Lower lobe of right lung (tissue), 2 donors: Measurements from ENCODE around the gene PHLDB2. TPM values are rescaled to one million over a fixed set of nuclear protein-coding genes. Genes with fewer than 3 reads are reported as not detected.
A peak's percentile ranks its signal among the peaks of the same experiment; 100 is the strongest.

Experiments used
- ATAC-seq, 2 donors: fragments of 200-7000 bp; cut with Tn5 transposase; one replicate each; pipeline ENCODE4 v1.9.1; 2020 to 2022; ENCODE audit warnings: mild to moderate bottlenecking in 2 of 2, moderate library complexity in 2 of 2
- DNase-seq: peaks from one replicate; pipeline ENCODE4 v3.0.0-alpha.2; 2020
- H3K27ac ChIP-seq: fragments of 200-600 bp; one replicate; pipeline ENCODE4 v1.8.0; 2022
- H3K27me3 ChIP-seq: fragments of 200-600 bp; one replicate; pipeline ENCODE4 v1.8.0; 2022; ENCODE audit warnings: low read depth
- H3K36me3 ChIP-seq: fragments of 200-600 bp; one replicate; pipeline ENCODE4 v1.8.0; 2022; ENCODE audit warnings: mild to moderate bottlenecking
- H3K4me1 ChIP-seq: fragments of 200-600 bp; one replicate; pipeline ENCODE4 v1.8.0; 2022
- H3K4me3 ChIP-seq: fragments of 200-600 bp; one replicate; pipeline ENCODE4 v1.8.0; 2022; ENCODE audit warnings: mild to moderate bottlenecking
- H3K9me3 ChIP-seq: fragments of 200-600 bp; one replicate; pipeline ENCODE4 v1.8.0; 2022
- intact Hi-C: fragments of 100-400 bp; cut with DNase I; formaldehyde crosslinking; loops from one replicate; pipeline ENCODE4 v1.11.0; 2022
- total RNA-seq: library from RNA; stranded (reverse); fragmentation: NEBNext Ultra II Directional; extraction: Animal tissue kit (Norgen Biotek cat#: 25700); gene quantifications from one replicate; pipeline ENCODE4 v1.2.1, GENCODE V29; 2021
- TF ChIP-seq, protein P1 (sequence below): fragments of 200-600 bp; IDR thresholded peaks from one replicate; pipeline ENCODE4 v1.8.0; 2022; ENCODE audit warnings: antibody characterized with exemption, mild to moderate bottlenecking
- donor health status: DM: no; HTN: yes; CAD: no; lungs with severe emphysema.

The PHLDB2 gene
- total RNA-seq, 1 donor from 2014 or later, result 33.6 TPM

DNA sequence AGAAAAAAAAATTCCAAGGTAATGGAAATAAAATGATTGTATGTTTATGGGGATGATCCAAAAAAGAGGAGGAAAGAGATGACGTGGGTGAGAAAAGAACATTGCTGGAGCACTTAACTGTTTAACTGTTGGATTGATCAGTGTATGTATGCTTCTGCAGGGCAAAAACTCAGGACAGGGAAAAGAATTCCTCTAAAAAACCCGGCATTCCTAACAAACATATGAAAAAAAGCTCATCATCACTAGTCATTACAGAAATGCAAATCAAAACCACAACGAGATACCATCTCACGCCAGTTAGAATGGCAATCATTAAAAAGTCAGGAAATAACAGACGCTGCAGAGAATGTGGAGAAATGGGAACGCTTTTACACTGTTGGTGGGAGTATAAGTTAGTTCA is 1.6 kb upstream of the PHLDB2 start:
- no peaks in the 10 kb centered on the region for H3K27me3 ChIP-seq
- no peaks in the 10 kb centered on the region for H3K36me3 ChIP-seq
- DNase-seq, result no peak
- no peak overlapping the region for H3K4me3 ChIP-seq
- H3K27ac ChIP-seq, result no peak overlapping the region
- intact Hi-C loops, result no loop called here
- TF ChIP-seq, protein P1, sequence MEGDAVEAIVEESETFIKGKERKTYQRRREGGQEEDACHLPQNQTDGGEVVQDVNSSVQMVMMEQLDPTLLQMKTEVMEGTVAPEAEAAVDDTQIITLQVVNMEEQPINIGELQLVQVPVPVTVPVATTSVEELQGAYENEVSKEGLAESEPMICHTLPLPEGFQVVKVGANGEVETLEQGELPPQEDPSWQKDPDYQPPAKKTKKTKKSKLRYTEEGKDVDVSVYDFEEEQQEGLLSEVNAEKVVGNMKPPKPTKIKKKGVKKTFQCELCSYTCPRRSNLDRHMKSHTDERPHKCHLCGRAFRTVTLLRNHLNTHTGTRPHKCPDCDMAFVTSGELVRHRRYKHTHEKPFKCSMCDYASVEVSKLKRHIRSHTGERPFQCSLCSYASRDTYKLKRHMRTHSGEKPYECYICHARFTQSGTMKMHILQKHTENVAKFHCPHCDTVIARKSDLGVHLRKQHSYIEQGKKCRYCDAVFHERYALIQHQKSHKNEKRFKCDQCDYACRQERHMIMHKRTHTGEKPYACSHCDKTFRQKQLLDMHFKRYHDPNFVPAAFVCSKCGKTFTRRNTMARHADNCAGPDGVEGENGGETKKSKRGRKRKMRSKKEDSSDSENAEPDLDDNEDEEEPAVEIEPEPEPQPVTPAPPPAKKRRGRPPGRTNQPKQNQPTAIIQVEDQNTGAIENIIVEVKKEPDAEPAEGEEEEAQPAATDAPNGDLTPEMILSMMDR, result no peak
- no peak for ATAC-seq
- H3K9me3 ChIP-seq, result no peaks in the 10 kb centered on the region
- H3K4me1 ChIP-seq, result peaks cover 17% of the 10 kb centered on the region

DNA sequence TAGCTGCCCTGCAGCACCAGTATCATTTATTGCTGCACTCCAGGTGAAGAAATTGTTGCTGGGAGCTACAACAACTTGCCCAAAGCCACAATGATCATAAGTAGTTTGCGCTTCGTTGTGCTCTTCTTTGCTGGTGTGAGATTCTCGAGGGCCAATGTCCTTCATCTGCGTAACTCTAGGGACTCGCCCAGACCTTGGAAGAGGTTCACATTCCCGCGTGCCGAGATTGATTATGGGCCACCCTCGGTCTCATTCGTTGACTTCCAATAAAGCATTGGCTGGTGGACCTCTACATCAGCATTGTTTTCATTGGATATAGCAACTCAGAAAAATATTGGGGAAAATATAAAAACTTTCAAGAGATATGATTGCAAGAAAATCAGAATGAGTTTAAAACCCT is 423 bp upstream of the PHLDB2 start:
- H3K27ac ChIP-seq, result peak overlapping the region; percentile 93
- H3K9me3 ChIP-seq, result no peaks in the 10 kb centered on the region
- no peak for ATAC-seq
- no peaks in the 10 kb centered on the region for H3K27me3 ChIP-seq
- peaks cover 17% of the 10 kb centered on the region for H3K4me1 ChIP-seq
- intact Hi-C loops, result no loop called here
- H3K4me3 ChIP-seq, result peak overlapping the region; percentile 73
- DNase-seq, result no peak
- TF ChIP-seq, protein P1, result no peak
- H3K36me3 ChIP-seq, result no peaks in the 10 kb centered on the region

DNA sequence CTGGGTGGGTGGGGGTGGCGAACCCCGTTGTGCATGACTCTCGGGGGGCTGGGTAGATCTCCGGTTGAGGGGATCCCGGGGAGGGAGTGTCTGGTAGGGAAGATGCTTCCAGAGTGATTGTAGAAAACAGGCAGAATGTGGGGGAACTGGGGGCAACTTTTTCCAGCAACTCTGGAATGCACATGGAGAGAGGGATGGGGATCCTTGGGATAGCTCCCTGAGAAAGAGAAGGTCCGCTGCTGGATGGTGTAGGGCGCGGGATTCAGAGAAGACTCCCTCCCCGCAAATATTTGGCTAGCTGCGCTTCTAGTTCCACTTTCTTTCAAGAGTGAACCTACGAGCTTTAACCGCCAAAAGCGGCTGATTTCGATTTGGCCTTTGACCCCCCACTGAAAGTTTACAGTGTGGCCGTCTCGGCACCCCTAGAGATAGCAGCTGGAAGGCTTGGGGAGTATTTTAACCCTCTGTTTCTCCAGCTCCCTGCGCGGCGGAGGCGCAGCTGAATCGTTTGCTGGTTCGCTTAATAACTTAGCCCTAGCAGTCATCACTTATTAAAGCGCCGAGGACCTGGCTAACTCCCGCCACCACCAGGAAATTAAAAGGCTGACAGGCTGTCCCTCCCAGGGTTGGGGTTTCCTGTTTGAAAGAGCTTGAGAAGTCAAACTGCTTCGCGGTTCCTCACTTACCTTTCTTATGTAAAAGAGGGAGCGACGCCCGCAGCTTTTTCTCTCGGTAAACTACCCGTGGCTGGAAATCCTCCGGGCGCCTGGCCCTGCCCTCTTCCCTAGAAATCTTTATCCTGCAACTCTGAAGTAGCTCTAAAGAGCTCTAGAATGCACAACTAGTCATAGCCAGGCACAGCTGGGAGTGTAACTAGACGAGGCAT is 1.2 kb downstream of the PHLDB2 start:
- TF ChIP-seq, protein P1, result peak; percentile 51
- intact Hi-C loops, result no loop called here
- peak; percentile 86 for ATAC-seq
- H3K4me3 ChIP-seq, result peak overlapping the region; percentile 73
- peaks cover 31% of the 10 kb centered on the region for H3K4me1 ChIP-seq
- peak; percentile 82 for DNase-seq
- H3K36me3 ChIP-seq, result no peaks in the 10 kb centered on the region
- peak overlapping the region; percentile 93 for H3K27ac ChIP-seq
- no peaks in the 10 kb centered on the region for H3K27me3 ChIP-seq
- no peaks in the 10 kb centered on the region for H3K9me3 ChIP-seq

DNA sequence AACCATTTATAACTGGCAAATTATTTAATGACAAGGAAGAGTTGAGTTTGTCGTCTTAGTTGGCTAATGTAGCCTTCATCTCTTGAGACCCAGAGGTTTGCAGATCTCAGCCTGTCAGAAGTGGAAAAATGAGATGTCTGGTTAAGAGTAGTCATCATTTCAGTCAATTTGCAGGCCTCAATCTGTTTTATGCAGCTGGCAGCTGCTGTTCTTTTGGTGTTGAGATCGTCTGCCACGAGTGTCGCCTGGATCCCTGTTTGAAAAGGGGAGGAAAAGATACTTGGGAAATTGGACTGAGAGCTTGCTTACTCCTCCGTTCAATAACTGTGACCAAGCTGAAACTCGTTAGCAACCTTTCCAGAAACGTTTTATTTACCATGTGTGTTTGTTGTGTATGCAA is 2.3 kb downstream of the PHLDB2 start:
- no peaks in the 10 kb centered on the region for H3K36me3 ChIP-seq
- H3K9me3 ChIP-seq, result no peaks in the 10 kb centered on the region
- peaks cover 41% of the 10 kb centered on the region for H3K4me1 ChIP-seq
- H3K27ac ChIP-seq, result peak overlapping the region; percentile 93
- intact Hi-C loops, result no loop called here
- DNase-seq (no peak), ATAC-seq (no peak)
- H3K27me3 ChIP-seq, result no peaks in the 10 kb centered on the region
- peak overlapping the region; percentile 73 for H3K4me3 ChIP-seq
- TF ChIP-seq, protein P1, result no peak

DNA sequence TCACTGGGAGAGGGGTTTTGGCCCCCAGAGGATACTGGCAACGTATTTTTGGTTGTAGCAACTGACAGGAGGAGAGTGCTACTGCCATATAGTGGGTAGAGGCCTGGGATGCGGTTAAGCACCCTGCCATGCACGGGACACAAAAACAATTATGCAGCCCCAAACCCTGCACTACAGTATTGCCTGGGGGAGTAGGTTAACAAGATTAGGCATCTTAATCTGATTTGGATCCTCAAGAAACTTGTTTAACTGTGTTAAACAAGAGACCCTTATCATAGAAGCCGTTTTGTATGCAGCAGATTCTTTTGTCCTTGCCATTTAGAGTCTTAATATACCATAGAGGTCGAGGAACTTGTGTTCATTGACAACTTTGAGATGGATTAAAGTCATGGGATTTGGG is 3.4 kb downstream of the PHLDB2 start:
- H3K4me3 ChIP-seq, result peak overlapping the region; percentile 73
- intact Hi-C loops, result no loop called here
- H3K4me1 ChIP-seq, result peaks cover 41% of the 10 kb centered on the region
- no peaks in the 10 kb centered on the region for H3K9me3 ChIP-seq
- H3K27me3 ChIP-seq, result no peaks in the 10 kb centered on the region
- H3K36me3 ChIP-seq, result no peaks in the 10 kb centered on the region
- H3K27ac ChIP-seq, result no peak overlapping the region
- DNase-seq (no peak), ATAC-seq (no peak)
- TF ChIP-seq, protein P1, result no peak
